ENCODE measurements around the gene SNCAIP. TPM values are rescaled to one million over a fixed set of nuclear protein-coding genes. Genes with fewer than 3 reads are reported as not detected.

Gene SNCAIP
- total and polyA plus RNA-seq, 2 experiments from 2014 or later, result 1.5 to 2.4 TPM

DNA sequence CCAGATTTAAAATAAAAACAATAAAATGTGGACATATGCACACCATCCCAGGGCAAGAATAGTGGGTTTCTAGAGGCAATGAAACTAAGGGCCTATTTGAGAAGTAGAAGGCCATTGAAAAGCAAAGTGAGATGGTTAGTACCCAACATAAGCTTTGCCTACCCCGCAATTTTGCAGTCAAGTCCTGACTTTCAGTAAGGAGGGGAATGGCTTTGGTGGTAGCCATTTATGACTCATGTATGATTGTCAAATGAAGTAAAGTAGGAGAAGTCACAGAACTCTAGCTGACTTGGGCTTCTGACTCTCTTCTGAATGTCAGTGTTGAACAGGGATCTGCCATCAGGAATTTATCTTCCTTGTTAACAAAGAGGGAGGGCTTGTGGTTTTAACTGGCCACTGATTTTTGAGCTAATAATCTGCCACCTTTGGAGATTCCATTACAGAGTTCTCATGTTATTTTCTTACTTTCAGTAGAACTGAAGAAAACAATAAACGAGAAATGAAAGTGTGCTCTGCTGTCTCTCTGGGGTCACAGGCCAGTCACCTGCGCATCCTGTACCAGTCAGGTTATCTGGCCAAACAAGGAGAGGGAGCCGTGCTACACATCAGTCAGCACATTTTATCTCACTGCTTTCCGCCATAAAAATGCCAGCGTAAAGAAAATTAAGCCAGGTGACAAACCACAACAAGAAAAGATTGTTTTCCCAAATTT lies 14.3 kb upstream of the SNCAIP start:
- Histone ChIP-seq H3F3A (ENCODE audit: insufficient read depth) (no peaks in the 10 kb centered on the region), H3K9me2 (ENCODE audit: insufficient read depth) (no peaks in the 10 kb centered on the region), H3K9me3 (ENCODE audit: low read depth) (no peaks in the 10 kb centered on the region), H3K79me2 (ENCODE audit: insufficient read depth) (no peaks in the 10 kb centered on the region), H3K4me3 (no peak overlapping the region), H3K9ac (no peak overlapping the region), H3K36me3 (ENCODE audit: low read depth) (no peaks in the 10 kb centered on the region), H3K27me3 (replicated peaks; ENCODE audit: insufficient read depth) (no peaks in the 10 kb centered on the region), H3K4me1 (ENCODE audit: insufficient read depth) (no peaks in the 10 kb centered on the region), H3K4me2 (ENCODE audit: unreplicated experiment) (no peak overlapping the region), H3K27ac (no peak overlapping the region), H2AFZ (no peak overlapping the region), H4K20me1 (ENCODE audit: insufficient read depth) (no peaks in the 10 kb centered on the region)
- WGBS, 2 experiments (ENCODE audit: low coverage in 1 of 2, low lambda C conversion rate in 2 of 2, missing lambda C conversion rate in 2 of 2), result 93 to 95% methylated on average over 6 of the region's 6 CpGs
- no peak for DNase-seq
- TF ChIP-seq EZH2phosphoT487 (IDR thresholded peaks at IDR 0.05; ENCODE audit: insufficient read depth, low read depth), result no peak
- TF ChIP-seq EZH2 (IDR thresholded peaks at IDR 0.05; ENCODE audit: insufficient read depth, poor library complexity, severe bottlenecking), result no peak
- in situ Hi-C loops (cut with MboI), result no loop called here

- H3K79me2 ChIP-seq (ENCODE audit: insufficient read depth), result no peaks in the 10 kb centered on the region
- H3K4me2 ChIP-seq (ENCODE audit: unreplicated experiment), result no peak overlapping the region
- no peaks in the 10 kb centered on the region for H3K36me3 ChIP-seq (ENCODE audit: low read depth)
- DNase-seq, result no peak
- in situ Hi-C loops (cut with MboI), result no loop called here
- no peaks in the 10 kb centered on the region for H3K9me2 ChIP-seq (ENCODE audit: insufficient read depth)
- no peaks in the 10 kb centered on the region for H3K27me3 ChIP-seq (replicated peaks; ENCODE audit: insufficient read depth)
- 55 to 58% methylated on average over 1 of the region's 1 CpG for WGBS, 2 experiments (ENCODE audit: low coverage in 1 of 2, low lambda C conversion rate in 2 of 2, missing lambda C conversion rate in 2 of 2)
- H3F3A ChIP-seq (ENCODE audit: insufficient read depth), result no peaks in the 10 kb centered on the region
- H4K20me1 ChIP-seq (ENCODE audit: insufficient read depth), result no peaks in the 10 kb centered on the region
- H3K4me1 ChIP-seq (ENCODE audit: insufficient read depth), result no peaks in the 10 kb centered on the region
- no peak overlapping the region for H3K9ac ChIP-seq
- no peak overlapping the region for H3K4me3 ChIP-seq
- no peak overlapping the region for H3K27ac ChIP-seq
- no peak overlapping the region for H2AFZ ChIP-seq
- TF ChIP-seq EZH2 (IDR thresholded peaks at IDR 0.05; ENCODE audit: insufficient read depth, poor library complexity, severe bottlenecking) (no peak), EZH2phosphoT487 (IDR thresholded peaks at IDR 0.05; ENCODE audit: insufficient read depth, low read depth) (no peak)
- H3K9me3 ChIP-seq (ENCODE audit: low read depth), result no peaks in the 10 kb centered on the region
Measured at GRCh38 chr5:122300374-122300773, 11.7 kb upstream of the SNCAIP start.

GRCh38 chr5:122301016-122301415 lies 11.0 kb upstream of the SNCAIP start:
- Histone ChIP-seq H3K27ac (no peak overlapping the region), H3K79me2 (ENCODE audit: insufficient read depth) (no peaks in the 10 kb centered on the region), H3K9me2 (ENCODE audit: insufficient read depth) (no peaks in the 10 kb centered on the region), H2AFZ (no peak overlapping the region), H3K4me2 (ENCODE audit: unreplicated experiment) (no peak overlapping the region), H3K4me3 (no peak overlapping the region), H3K36me3 (ENCODE audit: low read depth) (no peaks in the 10 kb centered on the region), H3K27me3 (replicated peaks; ENCODE audit: insufficient read depth) (no peaks in the 10 kb centered on the region), H3K9ac (no peak overlapping the region), H4K20me1 (ENCODE audit: insufficient read depth) (no peaks in the 10 kb centered on the region), H3K9me3 (ENCODE audit: low read depth) (no peaks in the 10 kb centered on the region), H3F3A (ENCODE audit: insufficient read depth) (no peaks in the 10 kb centered on the region), H3K4me1 (ENCODE audit: insufficient read depth) (no peaks in the 10 kb centered on the region)
- no peak for DNase-seq
- 35 to 37% methylated on average over 2 of the region's 2 CpGs for WGBS, 2 experiments (ENCODE audit: low coverage in 1 of 2, low lambda C conversion rate in 2 of 2, missing lambda C conversion rate in 2 of 2)
- in situ Hi-C loops (cut with MboI), result no loop called here
- TF ChIP-seq EZH2 (IDR thresholded peaks at IDR 0.05; ENCODE audit: insufficient read depth, poor library complexity, severe bottlenecking), result no peak
- TF ChIP-seq EZH2phosphoT487 (IDR thresholded peaks at IDR 0.05; ENCODE audit: insufficient read depth, low read depth), result no peak

DNA sequence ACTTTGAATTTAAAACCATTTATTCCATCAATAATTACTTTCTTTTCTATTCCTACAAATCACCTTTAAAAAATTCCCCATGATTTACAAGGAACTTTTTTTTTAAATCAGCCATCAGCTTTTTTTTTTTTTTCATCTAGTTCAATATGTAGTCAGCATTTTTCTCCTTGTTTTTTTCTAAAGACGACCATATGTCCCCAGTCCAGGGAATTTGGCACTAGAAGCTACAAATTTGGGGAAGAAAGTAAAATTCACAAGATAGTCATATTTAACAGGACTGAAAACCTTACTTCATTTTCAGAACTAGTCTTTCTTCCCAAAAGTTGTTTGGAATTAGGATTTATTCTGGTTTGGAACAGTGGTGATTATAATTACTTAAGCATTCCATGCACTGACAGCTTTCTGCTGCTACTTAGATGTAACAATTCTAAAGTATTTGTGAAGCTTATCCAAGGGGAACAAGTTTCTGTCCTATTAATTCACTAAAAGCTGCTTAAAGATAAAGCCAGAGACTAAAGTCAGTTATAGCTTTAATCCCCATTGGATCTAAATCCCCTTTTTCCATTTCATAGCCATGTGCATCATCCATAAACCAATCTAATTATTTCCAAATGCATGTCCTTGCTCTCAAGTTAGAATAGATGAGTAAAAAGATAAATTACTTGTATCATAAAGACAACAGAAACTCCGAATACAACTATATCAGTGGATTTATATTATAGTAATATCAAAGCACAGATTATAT lies 7.4 kb upstream of the SNCAIP start:
- in situ Hi-C loops (cut with MboI), result no loop called here
- WGBS, 2 experiments (ENCODE audit: low coverage in 1 of 2, low lambda C conversion rate in 2 of 2, missing lambda C conversion rate in 2 of 2), result 45 to 63% methylated on average over 2 of the region's 2 CpGs
- TF ChIP-seq EZH2 (IDR thresholded peaks at IDR 0.05; ENCODE audit: insufficient read depth, poor library complexity, severe bottlenecking) (no peak), EZH2phosphoT487 (IDR thresholded peaks at IDR 0.05; ENCODE audit: insufficient read depth, low read depth) (no peak)
- H3K79me2 ChIP-seq (ENCODE audit: insufficient read depth), result no peaks in the 10 kb centered on the region
- H3K36me3 ChIP-seq (ENCODE audit: low read depth), result no peaks in the 10 kb centered on the region
- no peaks in the 10 kb centered on the region for H3K27me3 ChIP-seq (replicated peaks; ENCODE audit: insufficient read depth)
- H3K9ac ChIP-seq, result no peak overlapping the region
- no peaks in the 10 kb centered on the region for H3K9me2 ChIP-seq (ENCODE audit: insufficient read depth)
- no peaks in the 10 kb centered on the region for H3F3A ChIP-seq (ENCODE audit: insufficient read depth)
- no peak overlapping the region for H3K27ac ChIP-seq
- no peak overlapping the region for H3K4me3 ChIP-seq
- no peak for DNase-seq
- no peaks in the 10 kb centered on the region for H3K9me3 ChIP-seq (ENCODE audit: low read depth)
- H3K4me2 ChIP-seq (ENCODE audit: unreplicated experiment), result no peak overlapping the region
- H4K20me1 ChIP-seq (ENCODE audit: insufficient read depth), result no peaks in the 10 kb centered on the region
- no peaks in the 10 kb centered on the region for H3K4me1 ChIP-seq (ENCODE audit: insufficient read depth)
- no peak overlapping the region for H2AFZ ChIP-seq

Data from GM23248 (cell line).